Measurements from ENCODE around the gene CDADC1. TPM values are rescaled to one million over a fixed set of nuclear protein-coding genes. Genes with fewer than 3 reads are reported as not detected.

Gene CDADC1
- polyA plus RNA-seq, 1 of the 3 experiments (the other 2 are of a cell fraction), result 3.5 TPM

- no peak for TF ChIP-seq RFX5 (IDR thresholded peaks at IDR 0.05; ENCODE audit: low read length)
- TF ChIP-seq POLR2AphosphoS5 (IDR thresholded peaks at IDR 0.05; ENCODE audit: low read depth, low read length), result no peak
- TF ChIP-seq USF2 (IDR thresholded peaks at IDR 0.05; ENCODE audit: borderline replicate concordance, low read depth, low read length), result no peak
- no peak for TF ChIP-seq NRF1 (IDR thresholded peaks at IDR 0.05; ENCODE audit: low read depth, low read length)
- TF ChIP-seq GATA2 (CRISPR knock-in tag; IDR thresholded peaks at IDR 0.05), result no peak
- no peak for TF ChIP-seq MEF2A (IDR thresholded peaks at IDR 0.05; ENCODE audit: borderline replicate concordance, low read depth)
- no peak for TF ChIP-seq FOXJ3 (CRISPR knock-in tag; IDR thresholded peaks at IDR 0.05)
- TF ChIP-seq EP300 (IDR thresholded peaks at IDR 0.05; ENCODE audit: borderline replicate concordance in 1 of 2, low read depth in 1 of 2, low read length in 1 of 2), result no peak
- TF ChIP-seq REST (IDR thresholded peaks at IDR 0.05; ENCODE audit: low read depth, low read length), result no peak
- no peak for TF ChIP-seq RXRA (IDR thresholded peaks at IDR 0.05; ENCODE audit: borderline replicate concordance, low read depth)
- no peak for TF ChIP-seq TEAD4 (IDR thresholded peaks at IDR 0.05; ENCODE audit: borderline replicate concordance, insufficient read depth)
- TF ChIP-seq YY1 (IDR thresholded peaks at IDR 0.05; ENCODE audit: low read depth), result no peak
- no peak for TF ChIP-seq CTCF (IDR thresholded peaks at IDR 0.05)
- no peak for TF ChIP-seq ZBTB33 (IDR thresholded peaks at IDR 0.05; ENCODE audit: borderline replicate concordance, low read depth)
- TF ChIP-seq PBX3 (IDR thresholded peaks at IDR 0.05), result no peak
- TF ChIP-seq CHD2 (IDR thresholded peaks at IDR 0.05; ENCODE audit: low read length, partially characterized antibody), result no peak
- no peak for TF ChIP-seq ELF1 (IDR thresholded peaks at IDR 0.05)
- no peak for TF ChIP-seq USF1 (IDR thresholded peaks at IDR 0.05; ENCODE audit: borderline replicate concordance, low read depth)
- TF ChIP-seq SIN3A (IDR thresholded peaks at IDR 0.05; ENCODE audit: borderline replicate concordance, low read depth, low read length), result no peak
- TF ChIP-seq JUND (IDR thresholded peaks at IDR 0.05), result no peak
- H3K4me3 ChIP-seq (ENCODE audit: low read depth in 2 of 2, low read length in 1 of 2), result no peak overlapping the region
- H4K20me1 ChIP-seq (ENCODE audit: insufficient read depth), result no peaks in the 10 kb centered on the region
- CTCF ChIA-PET, result no interaction called here
- H3K36me3 ChIP-seq (replicated peaks in 1 of 2; ENCODE audit: control insufficient read depth in 1 of 2, insufficient read depth in 2 of 2, low read length in 1 of 2), result no peaks in the 10 kb centered on the region
- no peak overlapping the region for H3K27ac ChIP-seq (ENCODE audit: low read depth in 2 of 2, low read length in 1 of 2)
- H3K9ac ChIP-seq, result no peak overlapping the region
- no peak overlapping the region for H3K4me2 ChIP-seq
- DNase-seq, result no peak
- POLR2A ChIA-PET, result no interaction called here
- H3K27me3 ChIP-seq (ENCODE audit: insufficient read depth), result no peaks in the 10 kb centered on the region
- H3K4me1 ChIP-seq (ENCODE audit: control insufficient read depth in 1 of 2, insufficient read depth in 2 of 2, low read depth in 1 of 2, low read length in 1 of 2), result no peaks in the 10 kb centered on the region
- no peaks in the 10 kb centered on the region for H3K79me2 ChIP-seq (ENCODE audit: insufficient read depth)
- no peaks in the 10 kb centered on the region for H3F3A ChIP-seq (replicated peaks; ENCODE audit: insufficient read depth)
- WGBS (ENCODE audit: low lambda C conversion rate), result 92% methylated on average over 6 of the region's 6 CpGs
- no peak overlapping the region for H2AFZ ChIP-seq (ENCODE audit: low read depth)
- H3K9me2 ChIP-seq, result no peaks in the 10 kb centered on the region
- H3K9me3 ChIP-seq, result no peaks in the 10 kb centered on the region
These were observed 11.8 kb upstream of the CDADC1 start for GRCh38 chr13:49235856-49236431.

Measured in SK-N-SH (cell line).